Central memory CD8-positive, alpha-beta T cell (primary cell): Measurements from ENCODE around the gene DLG3.

Experiments
- ATAC-seq: fragments of 150-1000 bp; cut with Tn5 transposase; replicated peaks from 2 replicates; pipeline ENCODE4 v1.10.0; 2022; ENCODE audit warnings: mild to moderate bottlenecking, moderate FRiP score, moderate number of reproducible peaks; ENCODE audit not compliant: poor library complexity, severe bottlenecking; ENCODE audit errors: extremely low read depth
- DNase-seq, 2 donors: peaks; one replicate each; pipeline ENCODE4 v3.0.0; 2021; ENCODE audit warnings: low spot score in 2 of 2
- H3K27ac Mint-ChIP-seq: one replicate; pipeline ENCODE4 v1.8.0; 2022; ENCODE audit warnings: low read depth, mild to moderate bottlenecking, moderate library complexity, mixed read lengths
- H3K27me3 Mint-ChIP-seq: one replicate; pipeline ENCODE4 v1.8.0; 2022; ENCODE audit warnings: mixed read lengths
- H3K36me3 Mint-ChIP-seq: one replicate; pipeline ENCODE4 v1.8.0; 2022; ENCODE audit warnings: mild to moderate bottlenecking, moderate library complexity, mixed read lengths; ENCODE audit not compliant: insufficient read depth
- H3K4me1 Mint-ChIP-seq: one replicate; pipeline ENCODE4 v1.8.0; 2022; ENCODE audit warnings: mixed read lengths
- H3K4me3 Mint-ChIP-seq: one replicate; pipeline ENCODE4 v1.8.0; 2022; ENCODE audit warnings: mild to moderate bottlenecking, moderate library complexity, mixed read lengths
- H3K9me3 Mint-ChIP-seq: one replicate; pipeline ENCODE4 v1.8.0; 2022; ENCODE audit warnings: mixed read lengths

The DLG3 gene

GRCh38 chrX:70427365-70427764 lies 17.3 kb upstream of the DLG3 start:
- no peaks in the 10 kb centered on the region for H3K27me3 Mint-ChIP-seq
- peaks cover 2% of the 10 kb centered on the region for H3K36me3 Mint-ChIP-seq
- ATAC-seq = no peak
- H3K27ac Mint-ChIP-seq = no peak overlapping the region
- H3K4me3 Mint-ChIP-seq = no peak overlapping the region
- DNase-seq = no peak
- H3K4me1 Mint-ChIP-seq = no peaks in the 10 kb centered on the region
- H3K9me3 Mint-ChIP-seq = no peaks in the 10 kb centered on the region

DNA sequence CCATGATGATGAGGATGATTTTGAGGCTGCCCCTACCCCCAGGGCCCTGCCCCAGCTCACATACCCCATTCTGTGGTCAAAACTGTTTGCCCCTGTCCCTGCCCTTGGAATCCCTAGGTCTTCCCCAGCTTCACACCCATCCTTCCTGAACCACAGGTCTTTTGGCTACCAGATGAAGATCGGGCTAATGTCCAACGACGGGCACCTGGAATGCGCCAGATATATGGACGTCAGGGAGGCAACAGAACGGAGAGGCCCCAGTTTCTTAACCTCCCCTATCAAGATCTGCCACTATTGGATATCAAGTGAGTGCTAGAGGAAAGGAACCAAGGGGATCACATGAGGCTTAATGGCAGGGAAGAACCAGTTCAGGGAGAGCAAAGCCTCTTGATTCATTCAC lies 14.9 kb upstream of the DLG3 start:
- peaks cover under 1% of the 10 kb centered on the region for H3K4me1 Mint-ChIP-seq
- H3K4me3 Mint-ChIP-seq = no peak overlapping the region
- H3K9me3 Mint-ChIP-seq = no peaks in the 10 kb centered on the region
- peaks cover 7% of the 10 kb centered on the region for H3K36me3 Mint-ChIP-seq
- ATAC-seq (no peak), DNase-seq (no peak)
- no peaks in the 10 kb centered on the region for H3K27me3 Mint-ChIP-seq
- H3K27ac Mint-ChIP-seq = no peak overlapping the region

GRCh38 chrX:70432936-70433847 lies 11.4 kb upstream of the DLG3 start:
- DNase-seq (no peak), ATAC-seq (no peak)
- H3K4me1 Mint-ChIP-seq = peaks cover 10% of the 10 kb centered on the region
- H3K9me3 Mint-ChIP-seq = no peaks in the 10 kb centered on the region
- no peaks in the 10 kb centered on the region for H3K27me3 Mint-ChIP-seq
- H3K36me3 Mint-ChIP-seq = peaks cover 7% of the 10 kb centered on the region
- H3K4me3 Mint-ChIP-seq = peak overlapping the region; percentile 86
- H3K27ac Mint-ChIP-seq = peak overlapping the region; percentile 90

GRCh38 chrX:70433848-70434351 lies 10.7 kb upstream of the DLG3 start:
- Mint-ChIP-seq H3K27ac (peak overlapping the region; percentile 90), H3K4me1 (peaks cover 14% of the 10 kb centered on the region), H3K4me3 (peak overlapping the region; percentile 86), H3K27me3 (no peaks in the 10 kb centered on the region), H3K9me3 (no peaks in the 10 kb centered on the region), H3K36me3 (peaks cover 7% of the 10 kb centered on the region)
- peak; percentile 60 to 65 for DNase-seq
- ATAC-seq = peak; percentile 75

GRCh38 chrX:70434352-70434866 lies 10.2 kb upstream of the DLG3 start:
- ATAC-seq (peak; percentile 49), DNase-seq (no peak)
- Mint-ChIP-seq H3K27ac (peak overlapping the region; percentile 90), H3K4me3 (peak overlapping the region; percentile 86), H3K36me3 (peaks cover 7% of the 10 kb centered on the region), H3K9me3 (no peaks in the 10 kb centered on the region), H3K27me3 (no peaks in the 10 kb centered on the region), H3K4me1 (peaks cover 14% of the 10 kb centered on the region)

DNA sequence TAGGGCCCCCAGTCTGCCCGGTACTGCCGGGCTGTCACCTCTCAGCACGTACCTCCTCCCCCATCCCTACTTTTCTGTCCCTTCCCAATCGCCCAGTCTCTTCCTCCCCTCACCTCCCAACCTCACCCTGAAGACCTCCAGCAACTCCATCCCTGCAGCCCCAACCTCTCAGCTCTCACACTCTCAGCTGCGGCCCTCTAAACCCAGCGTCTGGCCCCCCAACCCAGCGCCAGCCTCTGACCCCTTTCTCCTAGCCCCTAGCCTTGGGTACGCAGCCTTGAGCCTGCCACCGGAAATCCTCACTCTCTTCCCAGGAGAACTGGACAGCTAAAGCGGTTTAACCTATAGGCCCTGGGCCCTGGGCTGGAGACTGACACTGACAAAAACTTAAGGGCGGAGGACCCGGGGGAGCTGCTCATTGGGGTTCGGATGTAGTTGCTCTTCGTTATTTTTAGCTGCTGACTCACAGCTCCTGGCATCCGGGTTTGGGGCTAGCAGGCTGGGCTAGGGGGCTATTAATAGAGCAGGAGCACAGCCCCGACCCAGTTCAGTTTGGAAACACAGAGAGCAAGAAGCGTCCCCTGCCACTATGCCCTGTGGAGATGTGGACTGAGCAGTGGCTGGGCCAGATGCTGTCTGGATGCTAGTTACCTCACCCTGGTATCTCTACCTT lies 9.6 kb upstream of the DLG3 start:
- DNase-seq = no peak
- no peaks in the 10 kb centered on the region for H3K9me3 Mint-ChIP-seq
- H3K4me3 Mint-ChIP-seq = peak overlapping the region; percentile 86
- peaks cover 7% of the 10 kb centered on the region for H3K36me3 Mint-ChIP-seq
- H3K27ac Mint-ChIP-seq = peak overlapping the region; percentile 90
- no peak for ATAC-seq
- H3K27me3 Mint-ChIP-seq = peaks cover under 1% of the 10 kb centered on the region
- H3K4me1 Mint-ChIP-seq = peaks cover 14% of the 10 kb centered on the region

- Mint-ChIP-seq H3K36me3 (peaks cover 5% of the 10 kb centered on the region), H3K4me1 (peaks cover 14% of the 10 kb centered on the region), H3K9me3 (no peaks in the 10 kb centered on the region), H3K27ac (peak overlapping the region; percentile 19), H3K4me3 (no peak overlapping the region), H3K27me3 (peaks cover 13% of the 10 kb centered on the region)
- DNase-seq (no peak), ATAC-seq (no peak)
Measured at GRCh38 chrX:70436343-70436742, 8.3 kb upstream of the DLG3 start.

- Mint-ChIP-seq H3K4me3 (no peak overlapping the region), H3K27me3 (peaks cover 20% of the 10 kb centered on the region), H3K9me3 (no peaks in the 10 kb centered on the region), H3K36me3 (peaks cover 5% of the 10 kb centered on the region), H3K27ac (peak overlapping the region; percentile 62), H3K4me1 (peaks cover 14% of the 10 kb centered on the region)
- DNase-seq = no peak
- no peak for ATAC-seq
Measured at GRCh38 chrX:70437011-70437410, 7.6 kb upstream of the DLG3 start.

DNA sequence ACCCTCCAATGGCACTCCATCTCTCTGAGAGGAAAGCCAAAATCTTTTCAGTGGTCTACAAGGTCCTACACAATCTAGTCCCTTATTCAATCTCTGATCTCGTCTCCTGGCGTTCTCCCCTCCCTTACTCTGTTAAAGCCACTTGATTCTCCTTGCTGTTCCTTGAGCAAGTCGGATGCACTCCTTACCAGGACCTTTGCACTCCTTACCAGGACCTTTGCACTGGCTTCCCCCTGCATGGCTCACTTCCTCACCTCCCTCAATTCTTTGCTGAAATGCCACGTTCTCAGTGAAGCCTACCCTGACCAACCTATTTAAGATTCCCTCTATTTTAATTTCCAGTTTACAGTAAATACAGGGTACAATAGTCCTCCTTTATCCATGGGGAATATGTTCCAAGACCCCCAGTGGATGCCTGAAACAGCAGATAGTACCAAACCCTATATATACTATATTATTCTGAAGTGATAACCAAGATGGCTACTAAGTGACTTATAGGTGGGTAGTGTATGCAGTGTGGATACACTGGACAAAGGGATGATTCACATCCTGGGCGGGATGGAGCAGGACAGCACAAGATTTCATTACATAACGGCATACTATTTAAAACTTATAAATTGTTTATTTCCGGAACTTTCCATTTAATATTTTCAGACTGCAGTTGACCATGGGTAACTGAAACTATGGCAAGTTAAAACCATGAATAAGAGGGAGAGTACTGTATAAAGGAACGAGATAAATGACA lies 6.5 kb upstream of the DLG3 start:
- Mint-ChIP-seq H3K27ac (peak overlapping the region; percentile 62), H3K27me3 (peaks cover 28% of the 10 kb centered on the region)
- no peak for ATAC-seq

GRCh38 chrX:70439016-70439415 lies 5.6 kb upstream of the DLG3 start:
- Mint-ChIP-seq H3K27ac (peak overlapping the region; percentile 62), H3K4me3 (no peak overlapping the region), H3K36me3 (peaks cover under 1% of the 10 kb centered on the region), H3K4me1 (peaks cover 14% of the 10 kb centered on the region), H3K9me3 (no peaks in the 10 kb centered on the region), H3K27me3 (peaks cover 28% of the 10 kb centered on the region)
- DNase-seq (no peak), ATAC-seq (no peak)

More for the DNA sequence above, 6.5 kb upstream of the DLG3 start:
- Mint-ChIP-seq H3K4me3 (no peak overlapping the region), H3K4me1 (peaks cover 14% of the 10 kb centered on the region), H3K36me3 (peaks cover 5% of the 10 kb centered on the region), H3K9me3 (no peaks in the 10 kb centered on the region)
- no peak for DNase-seq

- DNase-seq = no peak
- Mint-ChIP-seq H3K27me3 (peaks cover 35% of the 10 kb centered on the region), H3K36me3 (no peaks in the 10 kb centered on the region), H3K9me3 (no peaks in the 10 kb centered on the region), H3K4me3 (no peak overlapping the region), H3K4me1 (peaks cover 8% of the 10 kb centered on the region), H3K27ac (no peak overlapping the region)
- ATAC-seq = no peak
Measured at GRCh38 chrX:70442224-70442623, 2.4 kb upstream of the DLG3 start.

GRCh38 chrX:70444946-70445656 lies 466 bp downstream of the DLG3 start:
- Mint-ChIP-seq H3K4me1 (no peaks in the 10 kb centered on the region), H3K9me3 (no peaks in the 10 kb centered on the region), H3K27me3 (peaks cover 35% of the 10 kb centered on the region), H3K4me3 (peak overlapping the region; percentile 53), H3K27ac (no peak overlapping the region), H3K36me3 (no peaks in the 10 kb centered on the region)
- no peak for DNase-seq
- peak; percentile 49 for ATAC-seq
